Measurements from ENCODE around the gene AP4B1. TPM values are rescaled to one million over a fixed set of nuclear protein-coding genes. Genes with fewer than 3 reads are reported as not detected.

Gene AP4B1
- total and polyA plus RNA-seq, 2 of the 13 experiments (the other 11 are each of a cell fraction or from before 2014, with no cell fraction given): 8.5 to 12.0 TPM

DNA sequence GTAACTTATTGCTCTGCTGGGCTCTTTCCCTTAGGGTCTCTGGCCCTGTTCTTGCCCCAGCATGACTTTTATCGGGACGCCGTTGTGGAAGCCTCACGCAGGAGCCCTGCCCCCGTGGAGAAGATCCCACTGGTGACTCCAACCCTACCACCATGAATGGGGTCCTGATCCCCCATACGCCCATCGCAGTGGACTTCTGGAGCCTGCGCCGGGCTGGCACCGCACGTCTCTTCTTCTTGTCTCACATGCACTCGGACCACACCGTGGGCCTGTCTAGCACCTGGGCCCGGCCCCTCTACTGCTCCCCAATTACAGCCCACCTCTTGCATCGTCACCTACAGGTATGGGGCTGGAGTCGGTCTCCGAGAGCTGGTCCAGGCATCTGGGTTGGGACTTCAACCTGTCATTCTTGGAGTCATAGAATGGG is 849 bp upstream of the AP4B1 start (continued):
- TF ChIP-seq ZFAT (CRISPR knock-in tag; conservative IDR thresholded peaks at IDR 0.05): no peak
- TF ChIP-seq ZNF572 (CRISPR knock-in tag; IDR thresholded peaks at IDR 0.05): no peak
- TF ChIP-seq, protein P1, sequence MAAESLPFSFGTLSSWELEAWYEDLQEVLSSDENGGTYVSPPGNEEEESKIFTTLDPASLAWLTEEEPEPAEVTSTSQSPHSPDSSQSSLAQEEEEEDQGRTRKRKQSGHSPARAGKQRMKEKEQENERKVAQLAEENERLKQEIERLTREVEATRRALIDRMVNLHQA (CRISPR knock-in tag; IDR thresholded peaks at IDR 0.05): no peak
- TF ChIP-seq KDM3A (CRISPR knock-in tag; IDR thresholded peaks at IDR 0.05; ENCODE audit: low read depth): no peak; the same call in 1 of the 2 replicates
- TF ChIP-seq ZNF33B (CRISPR knock-in tag; IDR thresholded peaks at IDR 0.05): no peak
- no peak for TF ChIP-seq HOXA7 (CRISPR knock-in tag; IDR thresholded peaks at IDR 0.05)
- TF ChIP-seq ZNF329 (CRISPR knock-in tag; IDR thresholded peaks at IDR 0.05; ENCODE audit: low read depth): 0 out of 2 replicates have a peak, but pooled peaks have one; percentile 10
- 0 out of 2 replicates have a peak, but pooled peaks have one; percentile 2 for TF ChIP-seq HDAC1 (CRISPR knock-in tag; IDR thresholded peaks at IDR 0.05)
- TF ChIP-seq TBX2 (CRISPR knock-in tag; IDR thresholded peaks at IDR 0.05; ENCODE audit: borderline replicate concordance): peak; percentile 11; the same call in 1 of the 2 replicates
- TF ChIP-seq ZNF570 (CRISPR knock-in tag; IDR thresholded peaks at IDR 0.05; ENCODE audit: borderline replicate concordance): no peak
- no peak for TF ChIP-seq KAT7 (CRISPR knock-in tag; IDR thresholded peaks at IDR 0.05; ENCODE audit: borderline replicate concordance)
- 0 out of 2 replicates have a peak, but pooled peaks have one; percentile 40 for TF ChIP-seq ZNF431 (CRISPR knock-in tag; IDR thresholded peaks at IDR 0.05; ENCODE audit: borderline replicate concordance, low read depth)
- TF ChIP-seq ZNF777 (CRISPR knock-in tag; IDR thresholded peaks at IDR 0.05): 0 out of 2 replicates have a peak, but pooled peaks have one; percentile 26
- no peak for TF ChIP-seq NAIF1 (CRISPR knock-in tag; IDR thresholded peaks at IDR 0.05; ENCODE audit: borderline replicate concordance)
- TF ChIP-seq ELF1 (CRISPR knock-in tag; IDR thresholded peaks at IDR 0.05): no peak
- TF ChIP-seq, protein P2, sequence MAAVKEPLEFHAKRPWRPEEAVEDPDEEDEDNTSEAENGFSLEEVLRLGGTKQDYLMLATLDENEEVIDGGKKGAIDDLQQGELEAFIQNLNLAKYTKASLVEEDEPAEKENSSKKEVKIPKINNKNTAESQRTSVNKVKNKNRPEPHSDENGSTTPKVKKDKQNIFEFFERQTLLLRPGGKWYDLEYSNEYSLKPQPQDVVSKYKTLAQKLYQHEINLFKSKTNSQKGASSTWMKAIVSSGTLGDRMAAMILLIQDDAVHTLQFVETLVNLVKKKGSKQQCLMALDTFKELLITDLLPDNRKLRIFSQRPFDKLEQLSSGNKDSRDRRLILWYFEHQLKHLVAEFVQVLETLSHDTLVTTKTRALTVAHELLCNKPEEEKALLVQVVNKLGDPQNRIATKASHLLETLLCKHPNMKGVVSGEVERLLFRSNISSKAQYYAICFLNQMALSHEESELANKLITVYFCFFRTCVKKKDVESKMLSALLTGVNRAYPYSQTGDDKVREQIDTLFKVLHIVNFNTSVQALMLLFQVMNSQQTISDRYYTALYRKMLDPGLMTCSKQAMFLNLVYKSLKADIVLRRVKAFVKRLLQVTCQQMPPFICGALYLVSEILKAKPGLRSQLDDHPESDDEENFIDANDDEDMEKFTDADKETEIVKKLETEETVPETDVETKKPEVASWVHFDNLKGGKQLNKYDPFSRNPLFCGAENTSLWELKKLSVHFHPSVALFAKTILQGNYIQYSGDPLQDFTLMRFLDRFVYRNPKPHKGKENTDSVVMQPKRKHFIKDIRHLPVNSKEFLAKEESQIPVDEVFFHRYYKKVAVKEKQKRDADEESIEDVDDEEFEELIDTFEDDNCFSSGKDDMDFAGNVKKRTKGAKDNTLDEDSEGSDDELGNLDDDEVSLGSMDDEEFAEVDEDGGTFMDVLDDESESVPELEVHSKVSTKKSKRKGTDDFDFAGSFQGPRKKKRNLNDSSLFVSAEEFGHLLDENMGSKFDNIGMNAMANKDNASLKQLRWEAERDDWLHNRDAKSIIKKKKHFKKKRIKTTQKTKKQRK (IDR thresholded peaks at IDR 0.05; ENCODE audit: low read length): no peak
- TF ChIP-seq, protein P3, sequence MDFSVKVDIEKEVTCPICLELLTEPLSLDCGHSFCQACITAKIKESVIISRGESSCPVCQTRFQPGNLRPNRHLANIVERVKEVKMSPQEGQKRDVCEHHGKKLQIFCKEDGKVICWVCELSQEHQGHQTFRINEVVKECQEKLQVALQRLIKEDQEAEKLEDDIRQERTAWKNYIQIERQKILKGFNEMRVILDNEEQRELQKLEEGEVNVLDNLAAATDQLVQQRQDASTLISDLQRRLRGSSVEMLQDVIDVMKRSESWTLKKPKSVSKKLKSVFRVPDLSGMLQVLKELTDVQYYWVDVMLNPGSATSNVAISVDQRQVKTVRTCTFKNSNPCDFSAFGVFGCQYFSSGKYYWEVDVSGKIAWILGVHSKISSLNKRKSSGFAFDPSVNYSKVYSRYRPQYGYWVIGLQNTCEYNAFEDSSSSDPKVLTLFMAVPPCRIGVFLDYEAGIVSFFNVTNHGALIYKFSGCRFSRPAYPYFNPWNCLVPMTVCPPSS (IDR thresholded peaks at IDR 0.05): no peak
- no peak for TF ChIP-seq HMG20B (CRISPR knock-in tag; conservative IDR thresholded peaks at IDR 0.05)
- no peak for TF ChIP-seq KDM4B (CRISPR knock-in tag; IDR thresholded peaks at IDR 0.05)
- TF ChIP-seq, protein P4, sequence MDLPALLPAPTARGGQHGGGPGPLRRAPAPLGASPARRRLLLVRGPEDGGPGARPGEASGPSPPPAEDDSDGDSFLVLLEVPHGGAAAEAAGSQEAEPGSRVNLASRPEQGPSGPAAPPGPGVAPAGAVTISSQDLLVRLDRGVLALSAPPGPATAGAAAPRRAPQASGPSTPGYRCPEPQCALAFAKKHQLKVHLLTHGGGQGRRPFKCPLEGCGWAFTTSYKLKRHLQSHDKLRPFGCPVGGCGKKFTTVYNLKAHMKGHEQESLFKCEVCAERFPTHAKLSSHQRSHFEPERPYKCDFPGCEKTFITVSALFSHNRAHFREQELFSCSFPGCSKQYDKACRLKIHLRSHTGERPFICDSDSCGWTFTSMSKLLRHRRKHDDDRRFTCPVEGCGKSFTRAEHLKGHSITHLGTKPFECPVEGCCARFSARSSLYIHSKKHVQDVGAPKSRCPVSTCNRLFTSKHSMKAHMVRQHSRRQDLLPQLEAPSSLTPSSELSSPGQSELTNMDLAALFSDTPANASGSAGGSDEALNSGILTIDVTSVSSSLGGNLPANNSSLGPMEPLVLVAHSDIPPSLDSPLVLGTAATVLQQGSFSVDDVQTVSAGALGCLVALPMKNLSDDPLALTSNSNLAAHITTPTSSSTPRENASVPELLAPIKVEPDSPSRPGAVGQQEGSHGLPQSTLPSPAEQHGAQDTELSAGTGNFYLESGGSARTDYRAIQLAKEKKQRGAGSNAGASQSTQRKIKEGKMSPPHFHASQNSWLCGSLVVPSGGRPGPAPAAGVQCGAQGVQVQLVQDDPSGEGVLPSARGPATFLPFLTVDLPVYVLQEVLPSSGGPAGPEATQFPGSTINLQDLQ (CRISPR knock-in tag; IDR thresholded peaks at IDR 0.05): no peak
- no peak; the same call in 1 of the 2 replicates for TF ChIP-seq ISL2 (CRISPR knock-in tag; IDR thresholded peaks at IDR 0.05)
- TF ChIP-seq MLLT10 (CRISPR knock-in tag; IDR thresholded peaks at IDR 0.05): no peak
- TF ChIP-seq, protein P5, sequence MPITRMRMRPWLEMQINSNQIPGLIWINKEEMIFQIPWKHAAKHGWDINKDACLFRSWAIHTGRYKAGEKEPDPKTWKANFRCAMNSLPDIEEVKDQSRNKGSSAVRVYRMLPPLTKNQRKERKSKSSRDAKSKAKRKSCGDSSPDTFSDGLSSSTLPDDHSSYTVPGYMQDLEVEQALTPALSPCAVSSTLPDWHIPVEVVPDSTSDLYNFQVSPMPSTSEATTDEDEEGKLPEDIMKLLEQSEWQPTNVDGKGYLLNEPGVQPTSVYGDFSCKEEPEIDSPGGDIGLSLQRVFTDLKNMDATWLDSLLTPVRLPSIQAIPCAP (CRISPR knock-in tag; IDR thresholded peaks at IDR 0.05; ENCODE audit: low read depth): no peak

Measured in HepG2 (cell line).